ENCODE measurements around the gene FKTN. TPM values are rescaled to one million over a fixed set of nuclear protein-coding genes. Genes with fewer than 3 reads are reported as not detected.

FKTN gene
- total RNA-seq (10 to 100 TPM; 11.3 to 36.9 TPM), polyA plus RNA-seq (1 to 10 TPM; 3.2 to 3.4 TPM)
- long read RNA-seq, donor 1 = 0 reads
- long read RNA-seq, donor 2, partial matches to known transcripts = 0 of 1 reads
- long read RNA-seq, donor 2, other reads (novel, unspliced or antisense) = 0 of 1 reads
- long read RNA-seq, donor 3, partial matches to known transcripts = 0 of 1 reads
- long read RNA-seq, donor 3, other reads (novel, unspliced or antisense) = 0 of 1 reads
- long read RNA-seq, donor 4 = 0 reads
- long read RNA-seq, donor 5 = 0 reads

- peaks cover 0 to 11% (median 5%) of the 10 kb centered on the region in 4 donors for H3K36me3 ChIP-seq (ENCODE audit: control insufficient read depth in 4 of 4, insufficient read depth in 4 of 4, low read length in 4 of 4)
- ATAC-seq (ENCODE audit: insufficient read depth, low FRiP score) (peak; percentile 95), DNase-seq (peak; percentile 88 to 92 (median 89))
- H3K27me3 ChIP-seq (ENCODE audit: control insufficient read depth in 3 of 3, insufficient read depth in 3 of 3, low read length in 2 of 3) = no peaks in the 10 kb centered on the region
- WGBS, 2 donors = 1% methylated on average over 49 of the region's 49 CpGs
- H3K4me3 ChIP-seq = peak within 1 kb of the TSS; percentile 87
- H3K4me1 ChIP-seq (ENCODE audit: control insufficient read depth in 5 of 5, insufficient read depth in 5 of 5, low read length in 5 of 5) = peaks cover 0 to 7% (median 6%) of the 10 kb centered on the region in 5 donors
- H3K9me3 ChIP-seq (ENCODE audit: control insufficient read depth in 4 of 4, insufficient read depth in 3 of 4, low read length in 3 of 4) = peaks cover under 1 to 11% (median 7%) of the 10 kb centered on the region in 4 donors
- no peak for TF ChIP-seq CTCF (IDR thresholded peaks at IDR 0.05; ENCODE audit: control extremely low read depth, extremely low read depth)
- peak within 1 kb of the TSS; percentile 73 to 74 for H3K27ac ChIP-seq (ENCODE audit: low read depth in 1 of 2, low read length in 1 of 2)
- peak within 1 kb of the TSS; percentile 49 to 95 for H3K9ac ChIP-seq (ENCODE audit: insufficient read depth in 1 of 2, low read length in 2 of 2)
Measured at GRCh38 chr9:105557804-105558610, at the start of gene FKTN. FKTN (plus strand) TSS chr9:105558131; CDS start chr9:105575033, 16,902 bp downstream.

- no peaks in the 10 kb centered on the region for H3K4me1 ChIP-seq (ENCODE audit: control insufficient read depth in 5 of 5, insufficient read depth in 5 of 5, low read length in 5 of 5)
- H3K36me3 ChIP-seq (ENCODE audit: control insufficient read depth in 4 of 4, insufficient read depth in 4 of 4, low read length in 4 of 4) = peaks cover 0 to 5% (median 2%) of the 10 kb centered on the region in 4 donors
- DNase-seq = no peak
- H3K9ac ChIP-seq (ENCODE audit: insufficient read depth in 1 of 2, low read length in 2 of 2) = no peak overlapping the region
- no peak overlapping the region for H3K4me3 ChIP-seq
- H3K27me3 ChIP-seq (ENCODE audit: control insufficient read depth in 3 of 3, insufficient read depth in 3 of 3, low read length in 2 of 3) = no peaks in the 10 kb centered on the region
- WGBS, 2 donors = 97 to 98% methylated on average over 2 of the region's 2 CpGs
- no peaks in the 10 kb centered on the region for H3K9me3 ChIP-seq (ENCODE audit: control insufficient read depth in 4 of 4, insufficient read depth in 3 of 4, low read length in 3 of 4)
- ATAC-seq (ENCODE audit: insufficient read depth, low FRiP score) = no peak
- TF ChIP-seq CTCF (IDR thresholded peaks at IDR 0.05; ENCODE audit: control extremely low read depth, extremely low read depth) = no peak
- no peak overlapping the region for H3K27ac ChIP-seq (ENCODE audit: low read depth in 1 of 2, low read length in 1 of 2)
Measured at GRCh38 chr9:105508530-105508929, 49.4 kb upstream of the FKTN start.

- no peak for DNase-seq
- Histone ChIP-seq H3K9me3 (ENCODE audit: control insufficient read depth in 4 of 4, insufficient read depth in 3 of 4, low read length in 3 of 4) (no peaks in the 10 kb centered on the region), H3K27ac (ENCODE audit: low read depth in 1 of 2, low read length in 1 of 2) (no peak overlapping the region), H3K4me3 (no peak overlapping the region), H3K4me1 (ENCODE audit: control insufficient read depth in 5 of 5, insufficient read depth in 5 of 5, low read length in 5 of 5) (no peaks in the 10 kb centered on the region), H3K27me3 (ENCODE audit: control insufficient read depth in 3 of 3, insufficient read depth in 3 of 3, low read length in 2 of 3) (no peaks in the 10 kb centered on the region), H3K36me3 (ENCODE audit: control insufficient read depth in 4 of 4, insufficient read depth in 4 of 4, low read length in 4 of 4) (peaks cover 2 to 5% (median 2%) of the 10 kb centered on the region in 4 donors), H3K9ac (ENCODE audit: insufficient read depth in 1 of 2, low read length in 2 of 2) (no peak overlapping the region)
- no peak for ATAC-seq (ENCODE audit: insufficient read depth, low FRiP score)
- 81 to 92% methylated on average over 1 of the region's 1 CpG for WGBS, 2 donors
- no peak for TF ChIP-seq CTCF (IDR thresholded peaks at IDR 0.05; ENCODE audit: control extremely low read depth, extremely low read depth)
Measured at GRCh38 chr9:105510024-105510423, 47.9 kb upstream of the FKTN start.

Measured in lung (tissue), 16 donors.